T-helper 1 cell treated with Interleukin-12 subunit alpha and Interleukin-12 subunit beta and Interleukin-4 antibody, amounts not matched to agents 30 ng/mL and 1 ng/mL, for 36 hours (primary cell): ENCODE results near the gene GOLGA8A. TPM values are rescaled to one million over a fixed set of nuclear protein-coding genes. Genes with fewer than 3 reads are reported as not detected.
"Not testable (repeated sequence)": the region's sequence is repeated elsewhere in the genome, so short reads cannot be mapped to it uniquely, and the experiment has no call there.

Experiments used
- intact Hi-C: fragments of 100-400 bp; cut with micrococcal nuclease; formaldehyde crosslinking; loops from one replicate; pipeline ENCODE4 v1.15.1; 2024
- total RNA-seq: library from RNA; stranded (reverse); gene quantifications from 2 replicates; pipeline ENCODE4 v1.2.3, GENCODE V29; 2022

GOLGA8A gene
- total RNA-seq, result 324 and 336 TPM in 2 replicates

DNA sequence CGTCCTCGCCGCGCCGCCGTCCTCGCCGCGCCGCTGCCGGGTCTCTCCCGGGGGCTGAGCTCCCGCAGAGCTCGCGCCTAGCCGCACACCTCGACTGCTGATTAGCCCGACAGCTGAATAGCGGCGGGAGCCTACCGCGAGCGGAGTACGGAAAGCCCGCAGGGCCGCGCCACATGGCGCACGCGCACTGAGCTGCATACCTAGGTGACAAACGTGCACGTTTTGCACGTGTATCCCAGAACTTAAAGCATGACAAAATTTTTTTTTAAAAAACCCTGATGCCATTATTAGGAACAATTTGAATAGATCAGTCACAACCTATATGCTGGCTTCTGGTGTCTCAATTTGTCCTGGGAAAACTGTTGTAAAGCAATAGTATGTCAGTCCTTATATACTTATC, at the start of gene GOLGA8A:
TSS of gene GOLGA8A (minus strand) at position 122 of the 400 bp plus-strand sequence. CDS start 48,117 bp downstream, outside the sequence.
- intact Hi-C loops, result loop anchor here (1.0 to 10.0 kb wide), 4 partner anchors 70 to 335 kb away; partner anchors contain the start of genes GOLGA8B, LPCAT4 and PGBD4

GRCh38 chr15:34483644-34484043, 46.0 kb upstream of the GOLGA8A start:
- intact Hi-C loops, result no loop called here

DNA sequence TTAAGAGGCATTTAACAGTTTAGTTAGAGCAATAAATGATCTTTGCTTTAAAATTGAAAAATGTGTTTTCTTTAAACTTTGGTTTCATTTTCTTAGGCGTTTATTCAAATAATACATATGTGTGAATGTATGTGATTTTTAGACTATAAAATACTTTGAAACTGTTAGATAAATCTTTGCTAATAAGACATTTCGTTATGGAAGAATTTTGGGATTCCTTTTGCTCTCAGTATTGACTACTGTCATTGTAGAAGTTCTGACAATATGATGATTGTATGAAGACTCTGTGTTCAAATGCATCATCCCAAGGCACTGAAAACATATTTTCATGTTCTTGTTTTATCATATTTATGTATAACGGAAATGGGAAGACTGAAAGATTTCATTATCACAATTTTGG, 43.8 kb upstream of the GOLGA8A start:
- intact Hi-C loops, result no loop called here

GRCh38 chr15:34473840-34474239, 36.2 kb upstream of the GOLGA8A start:
- intact Hi-C loops, result no loop called here

DNA sequence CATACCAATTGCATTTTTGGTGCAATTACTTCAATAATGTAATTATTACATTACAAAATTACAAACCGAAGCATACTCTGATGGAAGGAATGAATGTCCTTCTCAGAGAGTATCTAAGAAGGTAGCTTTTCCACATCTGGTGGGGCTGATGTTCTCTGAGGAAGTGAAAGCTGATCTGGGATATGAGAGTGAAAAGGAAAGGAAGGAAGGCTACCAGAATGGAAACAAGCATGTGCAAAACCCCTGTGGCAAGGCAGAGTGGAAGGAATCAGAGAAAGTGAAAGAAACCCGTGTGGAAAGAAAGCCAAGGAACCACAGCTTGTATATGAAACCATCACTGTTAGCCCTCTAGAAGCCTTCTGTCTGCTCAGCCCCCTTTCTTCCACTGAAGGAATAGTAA, 35.3 kb upstream of the GOLGA8A start:
- intact Hi-C loops, result no loop called here

- intact Hi-C loops, result no loop called here
These were observed 33.3 kb upstream of the GOLGA8A start for GRCh38 chr15:34470892-34471291.

DNA sequence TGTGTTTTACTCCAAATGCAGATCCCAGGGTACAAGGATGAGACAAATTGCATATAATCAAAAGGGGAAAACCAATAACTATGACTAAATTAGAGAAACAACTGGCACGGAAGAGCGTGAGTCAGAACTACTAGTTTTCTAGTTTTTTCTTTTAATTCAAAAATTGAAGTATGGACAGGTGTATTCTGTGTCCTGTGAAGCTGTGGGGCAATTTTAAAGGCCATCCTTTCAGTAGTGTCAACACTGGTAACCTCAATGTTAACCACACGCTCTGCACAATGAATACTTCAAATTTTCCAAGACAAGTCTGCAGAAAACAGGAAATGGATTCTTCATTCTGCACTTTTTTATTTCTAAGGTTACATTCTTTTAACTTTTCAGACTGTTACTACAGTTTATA, 32.5 kb upstream of the GOLGA8A start:
- intact Hi-C loops, result no loop called here

- intact Hi-C loops, result no loop called here
These were observed 24.1 kb upstream of the GOLGA8A start for GRCh38 chr15:34461730-34462129.

DNA sequence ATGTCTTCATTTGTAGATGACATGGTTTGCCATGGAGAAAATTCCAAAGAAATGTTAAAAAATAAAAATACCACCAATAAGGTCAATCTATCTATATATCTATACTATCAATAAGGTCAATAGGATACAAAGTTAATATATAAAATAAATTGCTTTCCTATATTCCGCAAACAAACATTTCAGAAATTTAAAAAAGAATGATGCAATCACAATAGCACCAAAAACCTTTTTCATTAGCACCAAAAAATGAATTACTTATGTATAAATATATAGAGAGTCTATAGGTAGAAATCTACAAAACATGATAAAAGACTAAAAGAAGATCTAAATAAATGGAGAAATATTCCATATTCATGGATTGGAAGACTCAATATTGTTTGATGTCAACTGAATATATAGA, 22.8 kb upstream of the GOLGA8A start:
- intact Hi-C loops, result no loop called here

- intact Hi-C loops, result no loop called here
These were observed 19.1 kb upstream of the GOLGA8A start for GRCh38 chr15:34456658-34457057.

- intact Hi-C loops, result no loop called here
These were observed 5.3 kb upstream of the GOLGA8A start for GRCh38 chr15:34442891-34443290.

GRCh38 chr15:34439878-34440277, 2.3 kb upstream of the GOLGA8A start:
- intact Hi-C loops, result loop anchor here (10.0 kb wide), 1 partner anchor 195 kb away; no protein-coding TSS in a partner anchor

GRCh38 chr15:34436956-34437442, 609 bp downstream of the GOLGA8A start:
- intact Hi-C loops, result loop anchor here (1.0 to 10.0 kb wide), 4 partner anchors 70 to 335 kb away; partner anchors contain the start of genes GOLGA8B, LPCAT4 and PGBD4

DNA sequence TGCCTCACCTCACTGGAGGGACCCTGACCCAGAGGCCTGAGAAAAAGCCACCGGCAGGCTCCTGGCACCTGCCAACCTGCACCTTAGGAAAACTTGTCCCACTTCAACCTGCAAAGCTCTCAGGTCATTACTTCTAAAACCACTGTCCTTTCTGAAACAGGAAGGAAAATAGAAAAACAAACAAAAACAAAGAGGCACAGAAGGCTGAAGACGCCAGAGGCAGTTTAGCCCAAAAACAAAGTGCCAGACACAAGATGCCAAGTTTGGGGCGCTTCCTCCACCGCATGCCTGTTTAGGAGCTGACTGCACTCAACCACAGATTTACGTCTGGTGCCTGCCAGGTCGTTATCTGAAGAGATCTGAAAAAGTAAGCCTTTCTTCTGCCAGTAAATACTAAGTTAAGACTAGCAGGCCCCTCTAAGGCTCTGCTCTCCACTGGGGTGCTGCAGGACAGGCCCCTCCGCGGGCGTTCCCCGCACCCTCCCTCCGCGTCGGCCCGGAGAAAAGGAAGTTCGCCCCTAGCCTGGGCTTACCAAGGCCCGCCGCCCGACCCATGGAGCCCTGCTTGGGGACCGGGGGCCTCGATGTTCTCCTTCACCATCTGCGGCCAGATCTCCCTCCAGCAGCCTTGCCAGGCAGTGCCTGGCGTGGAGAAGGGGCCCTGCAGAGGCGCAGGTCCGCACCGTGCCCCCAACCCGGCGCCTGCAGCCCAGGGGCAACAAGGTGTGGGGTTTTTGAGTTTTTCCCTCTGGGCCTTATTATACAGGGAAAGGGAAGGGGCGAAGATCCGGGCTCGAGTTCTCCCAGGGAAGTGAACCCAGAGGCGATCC, 1.3 kb downstream of the GOLGA8A start:
- intact Hi-C loops, result loop anchor here (10.0 kb wide), 1 partner anchor 192 kb away; no protein-coding TSS in a partner anchor

- intact Hi-C loops, result loop anchor here (10.0 kb wide), 1 partner anchor 191 kb away; no protein-coding TSS in a partner anchor
These were observed 1.9 kb downstream of the GOLGA8A start for GRCh38 chr15:34435658-34436057.

DNA sequence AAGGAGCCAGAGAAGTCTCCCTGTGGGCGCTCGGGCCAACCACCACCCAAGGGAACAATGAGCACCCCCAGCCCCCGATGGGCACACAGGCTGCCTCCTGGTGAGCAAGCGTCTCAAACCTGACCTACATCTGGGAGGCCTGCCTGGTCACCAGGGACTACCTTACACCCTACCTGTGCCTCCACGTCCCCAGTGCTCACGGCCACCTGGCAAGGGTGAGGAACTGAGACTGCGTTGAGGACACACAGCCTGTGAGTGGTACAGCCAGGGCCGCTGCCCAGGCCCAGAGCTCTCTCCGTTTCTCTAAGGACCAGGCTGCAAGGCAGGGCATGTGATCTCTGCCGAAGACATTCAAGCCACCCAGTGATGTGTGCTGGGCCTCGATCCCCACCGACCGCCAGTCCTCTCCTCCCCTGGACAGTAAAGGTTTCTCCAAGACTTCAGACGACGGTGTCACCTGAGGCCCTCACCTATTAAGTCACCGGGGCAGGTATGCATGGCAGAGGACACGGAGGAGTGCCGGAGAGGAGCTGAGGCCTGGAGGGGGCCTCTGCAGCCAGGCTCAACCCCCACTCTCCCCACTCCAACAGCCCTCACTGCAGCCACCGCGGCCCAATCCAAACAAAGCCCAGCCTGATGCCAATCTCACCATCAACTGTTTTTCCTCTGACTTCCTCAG, 2.8 kb downstream of the GOLGA8A start:
- intact Hi-C loops, result loop anchor here (10.0 kb wide), 1 partner anchor 190 kb away; no protein-coding TSS in a partner anchor

GRCh38 chr15:34433956-34434626, 3.5 kb downstream of the GOLGA8A start:
- intact Hi-C loops, result loop anchor here (10.0 kb wide), 1 partner anchor 189 kb away; no protein-coding TSS in a partner anchor

- intact Hi-C loops, result loop anchor here (10.0 kb wide), 1 partner anchor 186 kb away; no protein-coding TSS in a partner anchor
These were observed 7.0 kb downstream of the GOLGA8A start for GRCh38 chr15:34430642-34431041.

GRCh38 chr15:34423425-34424090, 14.1 kb downstream of the GOLGA8A start:
- intact Hi-C loops, result not testable (repeated sequence)

DNA sequence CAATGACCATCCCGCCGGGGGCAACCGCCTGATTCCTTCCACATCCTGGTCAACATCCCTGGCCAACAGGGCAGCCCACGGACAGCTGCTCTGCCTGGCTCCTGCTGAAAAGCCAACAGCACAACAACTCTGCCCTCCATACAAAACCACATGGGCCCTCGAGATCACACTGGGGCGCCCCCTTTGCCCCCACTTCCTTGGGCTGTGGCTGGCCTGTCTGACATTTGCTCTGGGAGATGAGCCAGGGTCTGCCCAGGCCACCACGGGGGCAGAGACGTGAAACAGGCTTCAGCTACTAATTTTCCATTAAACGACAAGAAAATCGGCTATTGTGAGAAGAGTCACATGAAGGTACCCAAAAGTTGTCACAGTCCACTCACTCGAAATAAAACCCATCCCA, 16.7 kb downstream of the GOLGA8A start:
- intact Hi-C loops, result not testable (repeated sequence)

DNA sequence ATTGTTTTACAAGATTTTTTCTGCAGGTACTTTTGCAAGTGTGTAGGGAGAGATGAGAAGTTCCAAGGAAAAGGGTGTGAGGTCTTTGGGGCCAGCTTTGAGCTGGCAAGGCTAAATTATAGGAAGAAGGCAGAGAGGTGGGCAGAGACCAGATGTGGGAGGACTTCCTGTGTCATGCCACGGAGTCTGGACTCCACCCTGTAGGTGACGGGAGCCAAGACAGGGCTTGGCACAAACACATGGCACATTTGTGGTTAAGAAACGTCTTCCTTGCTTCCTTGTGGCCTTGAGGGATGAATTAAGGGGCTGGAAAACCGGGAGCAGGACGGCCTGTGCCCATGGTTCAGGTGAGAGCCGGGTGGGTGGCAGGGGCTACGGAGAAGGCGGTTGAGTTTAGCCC, 19.2 kb downstream of the GOLGA8A start:
- intact Hi-C loops, result not testable (repeated sequence)
